Fibroblast of skin of right biceps (primary cell): ENCODE data around the gene TMEM53.

Experiments
- DNase-seq: peaks from one replicate; pipeline ENCODE4 v3.0.0-alpha.2; 2013

TMEM53 gene

GRCh38 chr1:44624268-44624901, 49.9 kb downstream of the TMEM53 start:
- DNase-seq = no peak

- peak; percentile 86 for DNase-seq
Observed at GRCh38 chr1:44621841-44622286, 52.4 kb downstream of the TMEM53 start.

GRCh38 chr1:44620072-44620471, 54.2 kb downstream of the TMEM53 start:
- DNase-seq = no peak

- peak; percentile 93 for DNase-seq
Observed at GRCh38 chr1:44619261-44619900, 54.9 kb downstream of the TMEM53 start.

- DNase-seq = no peak
Observed at GRCh38 chr1:44617703-44618029, 56.6 kb downstream of the TMEM53 start.

GRCh38 chr1:44616991-44617702, 57.1 kb downstream of the TMEM53 start:
- peak; percentile 65 for DNase-seq

DNA sequence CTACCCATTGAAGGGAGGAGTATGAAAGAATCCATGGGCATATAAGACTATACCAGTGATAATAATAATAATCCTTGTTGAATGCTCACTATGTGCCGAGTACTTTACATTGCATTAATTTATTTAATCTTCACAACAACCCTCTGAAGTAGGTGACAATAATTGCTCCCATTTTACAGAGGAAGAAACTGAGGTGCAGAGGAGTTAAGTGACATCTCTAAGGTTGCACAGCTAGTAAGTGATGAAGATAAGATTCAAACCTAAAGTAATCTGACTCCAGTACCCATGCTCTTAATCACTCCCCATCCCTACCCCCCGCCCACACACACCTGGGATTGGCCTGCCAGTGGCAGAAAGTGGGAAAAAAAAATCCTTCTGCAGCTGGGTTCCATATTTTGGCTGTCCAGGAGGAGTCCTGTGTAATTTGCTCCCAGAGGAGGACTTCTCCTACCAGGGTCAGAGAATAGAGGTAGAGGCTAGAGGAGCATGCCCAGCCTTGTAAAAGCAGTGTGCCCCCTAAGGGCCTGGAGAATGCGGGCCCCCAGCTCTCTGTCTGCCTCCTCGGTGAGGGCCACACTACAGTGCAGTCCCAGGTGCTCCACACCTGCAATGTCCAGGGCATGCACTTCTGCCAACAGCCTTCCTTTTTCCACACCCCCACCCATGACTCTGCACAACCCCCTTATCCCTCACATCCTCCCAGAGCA, 57.8 kb downstream of the TMEM53 start:
- DNase-seq = no peak

GRCh38 chr1:44613941-44614340, 60.3 kb downstream of the TMEM53 start:
- DNase-seq = no peak

- no peak for DNase-seq
Observed at GRCh38 chr1:44611866-44612265, 62.4 kb downstream of the TMEM53 start.

GRCh38 chr1:44611419-44611818, 62.9 kb downstream of the TMEM53 start:
- no peak for DNase-seq

- no peak for DNase-seq
Observed at GRCh38 chr1:44610527-44611148, 63.6 kb downstream of the TMEM53 start.

DNA sequence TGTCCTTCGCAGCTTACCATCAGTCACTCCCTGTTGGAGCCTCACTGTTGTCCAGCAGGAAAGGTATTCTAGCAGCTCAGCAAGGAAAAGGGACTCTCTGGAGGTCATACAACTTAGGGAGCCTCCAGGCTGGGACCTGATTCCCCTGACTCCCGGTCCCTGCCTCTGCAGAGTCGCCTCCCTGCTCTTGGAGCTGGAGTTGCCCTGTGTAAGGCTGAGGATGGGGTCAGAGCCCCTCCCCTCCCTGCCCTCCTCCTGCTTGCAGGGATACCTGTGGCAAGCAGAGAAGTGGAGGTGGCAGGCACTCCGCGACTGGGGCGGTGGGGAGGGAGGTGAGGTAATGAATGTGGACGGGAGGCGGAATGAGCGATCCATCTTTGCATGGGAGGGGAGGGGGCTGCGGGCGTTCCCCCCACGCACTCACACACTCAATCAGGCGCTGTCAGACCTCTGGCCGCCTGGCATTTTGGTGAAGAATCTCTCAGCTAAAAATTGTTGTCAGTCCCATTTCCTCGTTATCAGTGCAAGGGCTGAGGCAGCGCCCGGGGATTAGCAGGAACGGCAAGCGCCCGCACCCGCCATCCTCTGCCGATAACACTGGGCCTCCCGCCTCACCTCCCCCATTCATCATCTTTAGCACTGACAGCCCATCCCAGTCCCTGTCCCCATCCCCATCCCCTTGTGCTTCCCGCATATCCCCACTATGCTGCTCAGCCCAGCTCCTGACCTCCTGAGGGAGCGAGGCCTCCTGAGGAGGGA, 64.3 kb downstream of the TMEM53 start:
- DNase-seq = no peak

DNA sequence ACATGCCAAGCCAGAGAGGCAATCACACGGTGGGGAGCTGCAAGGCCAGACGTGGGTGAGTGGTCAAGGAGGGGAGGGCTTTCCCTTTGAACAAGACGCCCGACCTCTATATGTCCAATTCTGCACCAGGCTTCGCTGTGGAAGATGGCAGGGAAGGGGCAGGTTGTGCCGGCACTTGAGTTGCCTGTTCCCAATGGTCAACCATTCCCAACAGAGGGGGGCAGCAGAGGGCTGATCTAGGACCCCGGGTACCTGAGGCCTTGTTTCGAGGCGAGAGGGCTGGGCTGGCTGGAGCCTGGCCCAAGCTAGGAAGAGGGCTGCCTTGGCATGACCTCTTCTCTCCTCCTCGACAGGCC, 64.9 kb downstream of the TMEM53 start:
- peak; percentile 50 for DNase-seq

DNA sequence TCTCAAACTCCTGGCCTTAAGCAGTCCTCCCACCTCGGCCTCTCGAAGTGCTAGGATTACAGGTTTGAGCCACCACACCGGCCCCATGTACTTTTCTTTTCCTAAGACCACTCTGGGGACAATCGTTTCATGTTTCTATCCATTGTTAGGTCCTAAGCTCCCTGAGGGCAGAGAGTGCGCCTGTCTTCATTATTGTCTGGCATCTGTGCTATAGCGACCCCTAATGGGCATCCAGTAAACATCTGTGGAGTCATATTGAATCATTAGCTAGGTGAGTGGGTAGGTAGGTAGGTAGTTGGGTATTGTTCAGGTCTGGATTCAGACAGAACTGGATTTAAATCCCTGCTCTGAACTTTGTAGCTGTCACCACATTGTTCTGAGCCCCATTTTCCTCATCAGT, 66.1 kb downstream of the TMEM53 start:
- no peak for DNase-seq

DNA sequence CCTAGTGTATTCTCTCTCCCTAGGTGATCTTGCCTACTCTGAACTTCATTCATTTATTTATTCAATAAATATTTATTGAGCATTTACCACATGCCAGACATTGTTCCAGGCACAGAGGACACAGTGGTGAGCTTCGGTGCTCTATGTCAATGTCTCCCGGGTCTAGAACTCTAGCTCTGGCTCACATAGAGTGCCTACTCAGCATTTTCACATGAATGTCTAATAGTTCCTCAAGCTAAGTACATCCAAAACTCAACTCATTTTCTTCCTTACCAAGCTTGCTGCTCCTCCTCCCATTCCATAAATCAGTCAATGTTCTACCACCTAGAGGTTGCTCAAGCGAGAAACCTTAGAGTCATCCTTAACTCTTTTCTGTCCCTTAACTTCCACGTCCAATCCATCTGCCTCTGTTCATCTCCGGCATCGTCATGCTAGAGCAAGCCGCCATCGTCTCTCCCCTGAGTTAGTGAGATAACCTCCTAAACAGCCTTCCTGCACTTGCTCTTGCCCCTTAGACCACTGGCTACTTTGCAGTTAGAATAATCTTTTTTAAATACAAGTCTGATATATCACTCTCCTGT, 67.5 kb downstream of the TMEM53 start:
- no peak for DNase-seq

- DNase-seq = peak; percentile 74
Observed at GRCh38 chr1:44605914-44606615, 68.2 kb downstream of the TMEM53 start.

GRCh38 chr1:44604157-44604955, 69.9 kb downstream of the TMEM53 start:
- DNase-seq = no peak

DNA sequence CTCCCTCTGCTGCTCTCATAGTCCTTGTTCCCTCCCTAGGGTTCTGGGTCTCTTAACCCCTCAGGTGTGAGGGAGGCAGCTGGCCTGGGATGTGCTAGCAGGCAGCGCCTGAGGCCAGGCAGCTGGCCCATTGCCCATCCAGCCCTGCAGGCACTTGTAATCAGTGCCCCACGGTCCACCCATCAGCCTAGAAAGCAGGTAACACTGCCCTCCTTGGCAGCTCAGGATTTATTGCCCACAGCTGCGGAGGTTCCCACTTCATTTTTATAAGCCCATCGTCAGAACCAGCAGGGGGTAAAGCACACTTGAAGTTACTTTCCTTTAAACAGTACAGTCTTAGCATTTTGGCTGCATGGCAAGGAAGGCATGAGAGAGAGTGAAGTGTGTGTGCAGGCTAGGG, 70.6 kb downstream of the TMEM53 start:
- DNase-seq = no peak
